Coronary artery (tissue), 2 donors: ENCODE results near the gene CDH1.

Experiments used
- DNase-seq: peaks from one replicate; pipeline ENCODE4 v3.0.0-alpha.2; 2017; ENCODE audit warnings: low spot score
- H3K27ac ChIP-seq, 2 donors: fragments of 200-600 bp; sonication (generic); one replicate each; pipeline ENCODE4 v1.5.1; 2016 to 2019
- H3K4me3 ChIP-seq: fragments of 200-600 bp; sonication (generic); 2 replicates; pipeline ENCODE4 v1.5.1; 2016; ENCODE audit warnings: mild to moderate bottlenecking, moderate library complexity
- TF ChIP-seq, protein P1 (sequence below): fragments of 200-600 bp; sonication (generic); IDR thresholded peaks from one replicate; pipeline ENCODE4 v1.5.1; 2019; ENCODE audit warnings: antibody characterized with exemption

CDH1 gene

DNA sequence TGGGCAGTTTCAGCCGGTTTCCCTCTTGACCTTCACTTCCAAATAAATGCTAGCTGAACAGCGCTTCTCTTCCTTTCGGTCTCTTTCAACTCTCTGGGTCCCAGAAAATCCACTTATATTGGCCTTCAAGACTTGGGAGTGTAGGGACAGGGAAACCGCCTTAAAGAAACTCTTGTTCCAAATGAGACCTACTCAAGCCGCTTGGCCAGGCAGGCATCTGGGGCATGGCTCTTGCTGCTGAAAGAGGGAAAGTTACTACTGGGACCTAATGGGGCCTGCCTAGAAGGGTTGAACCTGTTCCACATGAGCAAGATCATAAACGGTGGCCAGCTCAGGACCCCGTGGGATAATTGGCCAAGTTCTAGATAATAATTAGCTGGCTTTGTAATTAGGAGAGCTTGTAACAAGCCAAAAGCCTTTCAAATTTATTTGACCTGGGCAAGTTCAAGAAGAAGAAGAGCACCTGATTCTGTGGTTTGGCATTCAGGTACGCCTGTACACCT, 13.2 kb downstream of the CDH1 start:
- H3K4me3 ChIP-seq, result no peak overlapping the region
- TF ChIP-seq, protein P1, sequence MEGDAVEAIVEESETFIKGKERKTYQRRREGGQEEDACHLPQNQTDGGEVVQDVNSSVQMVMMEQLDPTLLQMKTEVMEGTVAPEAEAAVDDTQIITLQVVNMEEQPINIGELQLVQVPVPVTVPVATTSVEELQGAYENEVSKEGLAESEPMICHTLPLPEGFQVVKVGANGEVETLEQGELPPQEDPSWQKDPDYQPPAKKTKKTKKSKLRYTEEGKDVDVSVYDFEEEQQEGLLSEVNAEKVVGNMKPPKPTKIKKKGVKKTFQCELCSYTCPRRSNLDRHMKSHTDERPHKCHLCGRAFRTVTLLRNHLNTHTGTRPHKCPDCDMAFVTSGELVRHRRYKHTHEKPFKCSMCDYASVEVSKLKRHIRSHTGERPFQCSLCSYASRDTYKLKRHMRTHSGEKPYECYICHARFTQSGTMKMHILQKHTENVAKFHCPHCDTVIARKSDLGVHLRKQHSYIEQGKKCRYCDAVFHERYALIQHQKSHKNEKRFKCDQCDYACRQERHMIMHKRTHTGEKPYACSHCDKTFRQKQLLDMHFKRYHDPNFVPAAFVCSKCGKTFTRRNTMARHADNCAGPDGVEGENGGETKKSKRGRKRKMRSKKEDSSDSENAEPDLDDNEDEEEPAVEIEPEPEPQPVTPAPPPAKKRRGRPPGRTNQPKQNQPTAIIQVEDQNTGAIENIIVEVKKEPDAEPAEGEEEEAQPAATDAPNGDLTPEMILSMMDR, result no peak
- H3K27ac ChIP-seq, result no peak overlapping the region
- DNase-seq, result no peak

DNA sequence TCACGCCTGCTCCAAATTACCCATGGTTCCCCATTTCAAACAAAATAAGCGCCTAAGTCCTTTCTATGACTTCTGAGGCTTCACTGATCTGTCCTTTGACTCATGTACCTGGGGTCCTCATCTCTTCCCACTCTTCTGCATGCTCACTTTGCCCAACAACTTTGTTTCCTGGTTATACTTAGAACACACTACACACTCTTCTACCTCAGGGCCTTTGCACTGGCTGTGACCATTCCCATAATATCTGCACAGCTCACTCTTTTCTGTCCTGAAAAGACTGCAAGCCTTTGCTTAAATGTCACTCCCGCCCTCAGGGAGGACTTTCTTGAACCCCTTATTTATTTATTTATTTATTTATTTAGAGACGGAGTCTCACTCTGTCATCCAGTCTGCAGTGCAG, 14.1 kb downstream of the CDH1 start:
- DNase-seq, result no peak
- TF ChIP-seq, protein P1, result no peak
- H3K27ac ChIP-seq, result no peak overlapping the region
- no peak overlapping the region for H3K4me3 ChIP-seq

DNA sequence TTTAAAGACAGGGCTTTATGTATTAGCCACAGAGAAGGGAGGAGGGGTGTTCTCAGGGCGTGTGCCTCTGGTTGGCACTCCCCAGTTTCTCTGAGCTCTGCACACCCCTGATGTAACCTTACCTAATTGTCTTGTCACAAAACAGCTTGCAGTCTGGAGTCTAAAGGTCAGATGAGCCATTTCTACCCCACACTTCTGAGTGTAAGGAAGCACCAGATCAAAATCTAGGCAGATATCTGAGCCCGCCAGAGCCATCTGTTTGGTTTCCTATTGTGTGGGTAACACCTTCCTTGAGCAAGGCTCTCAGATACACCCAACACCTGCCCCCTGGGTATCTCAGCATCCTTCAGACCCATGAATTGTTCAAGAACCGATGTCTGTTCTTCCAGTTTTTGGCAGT, 15.5 kb downstream of the CDH1 start:
- DNase-seq, result no peak
- H3K4me3 ChIP-seq, result no peak overlapping the region
- no peak overlapping the region for H3K27ac ChIP-seq
- TF ChIP-seq, protein P1, result no peak

DNA sequence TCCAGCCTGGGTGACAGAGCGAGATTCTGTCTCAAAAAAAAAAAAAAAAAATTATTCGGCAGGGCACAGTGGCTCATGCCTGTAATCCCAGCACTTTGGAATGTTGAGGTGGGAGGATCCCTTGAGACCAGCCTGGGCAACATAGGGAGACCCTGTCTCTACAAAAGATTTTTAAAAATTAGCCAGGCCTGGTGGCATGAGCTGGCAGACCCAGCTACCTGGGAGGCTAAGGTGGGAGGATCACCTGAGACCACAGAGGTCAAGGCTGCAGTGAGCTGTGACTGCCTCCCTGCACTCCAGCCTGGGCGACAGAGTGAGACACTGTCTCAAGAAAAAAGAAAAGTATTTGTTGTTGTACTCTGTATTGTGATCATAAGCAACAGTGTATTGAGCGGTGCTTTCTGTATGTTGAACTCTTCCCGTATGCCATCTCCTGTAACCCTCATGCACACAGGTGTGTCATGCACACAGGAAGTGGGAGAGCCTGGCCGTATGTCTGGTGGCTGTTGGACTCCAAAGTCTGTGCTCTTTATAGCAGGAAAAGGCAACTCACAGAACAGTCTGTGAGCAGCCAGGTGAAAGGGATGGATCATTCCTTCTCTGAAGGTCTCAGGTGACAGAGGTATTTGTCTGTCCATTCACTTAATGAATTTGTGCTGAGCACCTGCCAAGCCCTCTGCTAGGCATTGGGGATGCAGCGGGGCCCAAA, 17.1 kb downstream of the CDH1 start:
- no peak for DNase-seq
- Histone ChIP-seq H3K27ac (no peak overlapping the region), H3K4me3 (no peak overlapping the region)
- TF ChIP-seq, protein P1, result no peak

DNA sequence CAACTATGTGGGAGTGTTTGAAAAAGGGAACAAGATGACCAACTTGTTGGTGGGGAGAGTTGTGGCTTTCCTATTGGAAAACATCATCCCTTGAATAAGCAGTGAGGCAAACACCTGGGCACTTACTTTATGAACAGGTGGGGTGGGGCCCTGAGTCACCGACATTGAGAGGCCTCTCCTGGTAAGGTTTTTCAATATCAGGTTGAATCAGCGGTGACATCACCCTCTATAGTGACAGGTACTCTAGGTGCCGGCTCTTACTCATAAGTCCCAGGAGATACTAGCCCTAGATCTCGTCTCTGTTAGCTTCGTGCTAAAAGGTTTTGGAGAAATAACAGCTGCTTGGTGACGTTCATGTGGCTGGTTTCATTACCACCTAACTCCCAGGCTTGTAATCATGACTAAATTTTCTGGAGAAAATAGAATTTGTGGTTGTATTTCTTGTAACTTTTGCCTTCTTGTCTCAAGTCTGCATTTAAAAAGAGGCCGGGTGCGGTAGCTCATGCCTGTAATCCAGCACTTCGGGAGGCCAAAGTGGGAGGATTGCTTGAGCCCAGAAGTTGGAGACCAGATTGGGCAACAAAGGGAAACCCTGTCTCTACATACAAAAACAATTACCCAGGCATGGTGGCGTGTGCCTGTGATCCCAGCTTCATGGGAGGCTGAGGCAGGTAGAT, 19.3 kb downstream of the CDH1 start:
- no peak for DNase-seq
- TF ChIP-seq, protein P1, result no peak
- H3K4me3 ChIP-seq, result no peak overlapping the region
- H3K27ac ChIP-seq, result no peak overlapping the region

DNA sequence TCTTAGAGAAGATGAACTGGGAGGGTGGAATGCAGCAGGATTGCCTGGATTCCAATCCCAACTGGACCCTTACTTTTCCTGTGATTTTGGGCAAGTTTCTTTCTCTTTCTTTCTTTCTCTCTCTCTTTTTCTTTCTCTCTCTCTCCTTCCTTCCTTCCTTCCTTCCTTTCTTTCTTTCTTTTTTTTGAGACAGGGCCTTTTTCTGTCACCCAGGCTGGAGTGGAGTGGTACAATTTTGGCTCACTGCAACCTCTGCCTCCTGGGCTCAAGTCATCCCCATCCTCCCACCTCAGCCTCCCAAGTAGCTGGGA, 20.5 kb downstream of the CDH1 start:
- TF ChIP-seq, protein P1, result no peak
- H3K4me3 ChIP-seq, result no peak overlapping the region
- DNase-seq, result no peak
- no peak overlapping the region for H3K27ac ChIP-seq

DNA sequence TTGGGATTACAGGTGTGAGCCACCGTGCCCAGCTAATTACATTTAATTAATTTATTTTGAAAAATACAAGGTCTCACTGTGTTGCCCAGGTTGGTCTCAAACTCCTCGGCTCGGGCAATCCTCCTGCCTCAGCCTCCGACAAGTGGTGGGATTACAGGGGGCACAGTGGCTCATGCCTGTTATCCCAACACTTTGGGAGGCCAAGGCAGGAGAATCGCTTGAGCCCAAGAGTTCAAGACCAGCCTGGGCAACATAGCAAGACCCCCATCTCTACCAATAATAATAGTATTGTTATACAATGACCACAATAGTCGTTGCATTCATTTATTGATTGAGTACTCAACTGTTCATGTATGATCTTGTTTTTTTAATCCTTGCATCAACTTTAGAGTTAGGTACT, 22.0 kb downstream of the CDH1 start:
- Histone ChIP-seq H3K27ac (no peak overlapping the region), H3K4me3 (no peak overlapping the region)
- no peak for DNase-seq
- TF ChIP-seq, protein P1, result no peak
